ENCODE data around the gene CPEB4. TPM values are rescaled to one million over a fixed set of nuclear protein-coding genes. Genes with fewer than 3 reads are reported as not detected.

The CPEB4 gene
- total and polyA plus RNA-seq, 4 donors, result 14.3 to 113 (median 32.1) TPM

- Histone ChIP-seq H3K4me3 (ENCODE audit: low read depth in 1 of 3, low read length in 3 of 3) (no peak overlapping the region), H3K9me3 (ENCODE audit: control insufficient read depth in 4 of 4, low read length in 3 of 4) (no peaks in the 10 kb centered on the region), H3K27me3 (ENCODE audit: control insufficient read depth in 4 of 4, insufficient read depth in 4 of 4, low read length in 3 of 4) (no peaks in the 10 kb centered on the region), H3K27ac (ENCODE audit: low read depth in 1 of 2, low read length in 2 of 2) (no peak overlapping the region), H3K9ac (ENCODE audit: low read depth in 1 of 2, low read length in 2 of 2) (no peak overlapping the region), H3K4me1 (ENCODE audit: control insufficient read depth in 4 of 4, insufficient read depth in 4 of 4, low read length in 3 of 4) (no peaks in the 10 kb centered on the region), H3K36me3 (ENCODE audit: control insufficient read depth in 4 of 4, insufficient read depth in 3 of 4, low read depth in 1 of 4, low read length in 3 of 4) (no peaks in the 10 kb centered on the region)
- 67% methylated on average over 6 of the region's 6 CpGs for WGBS
- no peak for TF ChIP-seq TAF1 (conservative IDR thresholded peaks at IDR 0.05)
- DNase-seq (ENCODE audit: low spot score), result no peak
These were observed 37.5 kb upstream of the CPEB4 start for GRCh38 chr5:173850659-173851058.

- no peak overlapping the region for H3K4me3 ChIP-seq (ENCODE audit: low read depth in 1 of 3, low read length in 3 of 3)
- no peaks in the 10 kb centered on the region for H3K27me3 ChIP-seq (ENCODE audit: control insufficient read depth in 4 of 4, insufficient read depth in 4 of 4, low read length in 3 of 4)
- no peaks in the 10 kb centered on the region for H3K36me3 ChIP-seq (ENCODE audit: control insufficient read depth in 4 of 4, insufficient read depth in 3 of 4, low read depth in 1 of 4, low read length in 3 of 4)
- no peak for TF ChIP-seq FOXA1 (IDR thresholded peaks at IDR 0.05)
- no peak for TF ChIP-seq MAX (IDR thresholded peaks at IDR 0.05)
- TF ChIP-seq JUND (IDR thresholded peaks at IDR 0.05), result no peak
- no peak for TF ChIP-seq TAF1 (conservative IDR thresholded peaks at IDR 0.05)
- no peak for TF ChIP-seq SP1 (IDR thresholded peaks at IDR 0.05)
- TF ChIP-seq YY1 (IDR thresholded peaks at IDR 0.05), result no peak
- no peak for TF ChIP-seq REST (IDR thresholded peaks at IDR 0.05)
- no peak for TF ChIP-seq GABPA (IDR thresholded peaks at IDR 0.05 in 1 of 2, conservative IDR thresholded peaks at IDR 0.05 in 1 of 2)
- no peak for TF ChIP-seq ZBTB33 (IDR thresholded peaks at IDR 0.05)
- no peak for TF ChIP-seq HNF4G (IDR thresholded peaks at IDR 0.05)
- TF ChIP-seq, protein P1, sequence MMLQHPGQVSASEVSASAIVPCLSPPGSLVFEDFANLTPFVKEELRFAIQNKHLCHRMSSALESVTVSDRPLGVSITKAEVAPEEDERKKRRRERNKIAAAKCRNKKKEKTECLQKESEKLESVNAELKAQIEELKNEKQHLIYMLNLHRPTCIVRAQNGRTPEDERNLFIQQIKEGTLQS (IDR thresholded peaks at IDR 0.05), result no peak
- no peak for TF ChIP-seq NR2F2 (IDR thresholded peaks at IDR 0.05)
- TF ChIP-seq HNF4A (conservative IDR thresholded peaks at IDR 0.05), result no peak
- H3K27ac ChIP-seq (ENCODE audit: low read depth in 1 of 2, low read length in 2 of 2), result no peak overlapping the region
- no peaks in the 10 kb centered on the region for H3K9me3 ChIP-seq (ENCODE audit: control insufficient read depth in 4 of 4, low read length in 3 of 4)
- H3K4me1 ChIP-seq (ENCODE audit: control insufficient read depth in 4 of 4, insufficient read depth in 4 of 4, low read length in 3 of 4), result no peaks in the 10 kb centered on the region
- DNase-seq (ENCODE audit: low spot score), result no peak
- 84% methylated on average over 10 of the region's 10 CpGs for WGBS
- no peak overlapping the region for H3K9ac ChIP-seq (ENCODE audit: low read depth in 1 of 2, low read length in 2 of 2)
These were observed 36.4 kb upstream of the CPEB4 start for GRCh38 chr5:173851595-173852243.
